D341Med (cell line): ENCODE measurements around the gene SHROOM1.

ENCODE experiments used
- DNase-seq: peaks from one replicate; pipeline ENCODE4 v3.0.0; 2012; ENCODE audit warnings: low spot score

SHROOM1 gene

GRCh38 chr5:132777209-132778069 lies 53.0 kb downstream of the SHROOM1 start, which contains the start of gene SEPTIN8:
SEPTIN8 (minus strand) TSS chr5:132777239; CDS start chr5:132777137, 102 bp downstream.
- peak; percentile 83 for DNase-seq

GRCh38 chr5:132776938-132777208 lies 53.6 kb downstream of the SHROOM1 start:
- no peak for DNase-seq

- peak; percentile 58 for DNase-seq
Measured at GRCh38 chr5:132776131-132776937, 54.1 kb downstream of the SHROOM1 start.

- DNase-seq: no peak
Measured at GRCh38 chr5:132775476-132775961, 54.9 kb downstream of the SHROOM1 start.

- DNase-seq: no peak
Measured at GRCh38 chr5:132774896-132775295, 55.6 kb downstream of the SHROOM1 start.

- DNase-seq: no peak
Measured at GRCh38 chr5:132774406-132774805, 56.0 kb downstream of the SHROOM1 start.

- peak; percentile 66 for DNase-seq
Measured at GRCh38 chr5:132773601-132774355, 56.7 kb downstream of the SHROOM1 start.

- no peak for DNase-seq
Measured at GRCh38 chr5:132773114-132773513, 57.3 kb downstream of the SHROOM1 start.

- DNase-seq: no peak
Measured at GRCh38 chr5:132772291-132773070, 58.0 kb downstream of the SHROOM1 start.
